ENCODE results near the gene LIFR. TPM values are rescaled to one million over a fixed set of nuclear protein-coding genes. Genes with fewer than 3 reads are reported as not detected.
A peak's percentile ranks its signal among the peaks of the same experiment; 100 is the strongest.

Gene LIFR
- total RNA-seq, 3 donors from 2014 or later = 179 to 225 (median 222) TPM

DNA sequence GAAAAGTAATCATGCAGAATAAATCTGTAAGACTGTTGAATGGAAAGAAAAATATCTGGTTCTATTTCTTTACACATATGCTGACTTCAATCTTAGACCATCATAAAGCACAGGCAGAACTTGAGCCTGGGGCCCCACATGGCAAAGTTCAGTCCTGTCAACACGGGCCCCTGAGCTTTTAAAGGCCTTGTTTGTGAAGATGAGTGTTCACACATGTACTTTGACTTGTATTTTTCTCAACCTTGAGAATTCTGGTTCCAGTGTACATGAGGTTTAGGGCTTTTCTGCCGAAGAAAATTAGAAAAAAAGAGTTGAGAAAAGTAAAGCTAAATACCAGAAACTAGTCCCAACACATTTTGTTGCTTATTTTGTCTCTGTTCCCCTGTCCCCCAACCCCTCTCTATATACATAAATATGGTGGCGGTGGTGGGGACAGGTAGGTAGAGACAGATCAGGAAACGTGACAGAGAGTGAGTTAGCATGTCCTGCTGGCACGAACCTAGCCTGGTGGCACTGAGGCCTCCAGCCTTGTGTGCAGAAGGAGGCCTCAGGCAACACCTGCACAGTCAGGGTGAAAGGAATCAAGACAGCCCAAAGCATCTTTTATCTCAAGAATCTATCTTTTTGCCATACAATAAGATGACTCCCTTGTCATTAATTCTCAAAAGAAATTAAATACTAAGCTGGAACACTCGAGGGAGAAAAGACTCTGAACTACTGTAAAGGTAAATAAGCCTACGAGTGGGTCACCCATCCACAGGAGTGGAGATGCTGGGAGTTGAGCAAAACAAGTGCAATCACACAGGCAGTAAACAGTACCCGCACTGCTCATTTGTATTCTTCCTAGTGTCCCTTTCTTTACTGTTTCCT, 22.9 kb downstream of the LIFR start:
- Histone ChIP-seq H3K4me1 (peaks cover 0 to 6% of the 10 kb centered on the region in 2 donors), H3K27me3 (no peaks in the 10 kb centered on the region), H3K9me3 (peaks cover 0 to 8% of the 10 kb centered on the region in 2 donors), H3K36me3 (no peaks in the 10 kb centered on the region), H3K27ac (no peak overlapping the region), H3K4me3 (no peak overlapping the region)
- DNase-seq (ENCODE audit: low spot score in 2 of 2) = no peak
- intact Hi-C loops (cut with DNase I; ENCODE audit: low total_unique reads) = no loop called here
- TF ChIP-seq POLR2AphosphoS5 (IDR thresholded peaks at IDR 0.05) = no peak
- TF ChIP-seq, protein P1, sequence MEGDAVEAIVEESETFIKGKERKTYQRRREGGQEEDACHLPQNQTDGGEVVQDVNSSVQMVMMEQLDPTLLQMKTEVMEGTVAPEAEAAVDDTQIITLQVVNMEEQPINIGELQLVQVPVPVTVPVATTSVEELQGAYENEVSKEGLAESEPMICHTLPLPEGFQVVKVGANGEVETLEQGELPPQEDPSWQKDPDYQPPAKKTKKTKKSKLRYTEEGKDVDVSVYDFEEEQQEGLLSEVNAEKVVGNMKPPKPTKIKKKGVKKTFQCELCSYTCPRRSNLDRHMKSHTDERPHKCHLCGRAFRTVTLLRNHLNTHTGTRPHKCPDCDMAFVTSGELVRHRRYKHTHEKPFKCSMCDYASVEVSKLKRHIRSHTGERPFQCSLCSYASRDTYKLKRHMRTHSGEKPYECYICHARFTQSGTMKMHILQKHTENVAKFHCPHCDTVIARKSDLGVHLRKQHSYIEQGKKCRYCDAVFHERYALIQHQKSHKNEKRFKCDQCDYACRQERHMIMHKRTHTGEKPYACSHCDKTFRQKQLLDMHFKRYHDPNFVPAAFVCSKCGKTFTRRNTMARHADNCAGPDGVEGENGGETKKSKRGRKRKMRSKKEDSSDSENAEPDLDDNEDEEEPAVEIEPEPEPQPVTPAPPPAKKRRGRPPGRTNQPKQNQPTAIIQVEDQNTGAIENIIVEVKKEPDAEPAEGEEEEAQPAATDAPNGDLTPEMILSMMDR (IDR thresholded peaks at IDR 0.05) = no peak
- no peak for TF ChIP-seq POLR2A (IDR thresholded peaks at IDR 0.05)

DNA sequence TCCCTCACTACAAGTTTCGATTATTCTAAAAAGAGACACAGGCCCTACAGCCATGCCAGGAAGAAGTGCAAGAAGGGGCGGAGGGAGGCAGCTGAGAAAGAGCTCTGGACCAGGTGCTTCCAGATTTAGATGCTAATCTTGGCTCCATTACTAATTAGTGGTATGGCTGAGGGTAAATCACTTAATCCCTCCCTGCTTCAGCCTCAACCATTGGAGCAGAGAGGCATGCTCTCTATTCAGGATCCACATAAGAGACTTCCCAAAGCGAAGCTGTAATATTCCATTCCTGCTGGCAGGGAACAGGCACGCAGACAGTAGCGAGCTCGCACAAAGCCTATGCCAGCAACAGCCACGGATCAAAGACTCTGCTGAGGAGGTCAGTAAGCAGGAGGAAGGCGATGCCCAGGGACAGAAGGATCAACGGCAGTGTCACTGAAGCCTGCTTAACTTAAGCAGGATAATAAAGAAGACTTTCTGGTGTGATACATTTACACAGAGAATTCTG, 24.2 kb downstream of the LIFR start:
- intact Hi-C loops (cut with DNase I; ENCODE audit: low total_unique reads) = no loop called here
- no peak overlapping the region for H3K4me3 ChIP-seq
- peak overlapping the region in 1 of 2 donors; percentile 23 for H3K27ac ChIP-seq
- peaks cover 0 to 8% of the 10 kb centered on the region in 2 donors for H3K9me3 ChIP-seq
- no peaks in the 10 kb centered on the region for H3K36me3 ChIP-seq
- DNase-seq (ENCODE audit: low spot score in 2 of 2) = no peak
- H3K4me1 ChIP-seq = peaks cover 0 to 6% of the 10 kb centered on the region in 2 donors
- TF ChIP-seq POLR2A (IDR thresholded peaks at IDR 0.05) (no peak), POLR2AphosphoS5 (IDR thresholded peaks at IDR 0.05) (no peak)
- TF ChIP-seq, protein P1 (IDR thresholded peaks at IDR 0.05) = no peak
- no peaks in the 10 kb centered on the region for H3K27me3 ChIP-seq

- H3K4me3 ChIP-seq = no peak overlapping the region
- no peak overlapping the region for H3K27ac ChIP-seq
- TF ChIP-seq POLR2AphosphoS5 (IDR thresholded peaks at IDR 0.05) = no peak
- TF ChIP-seq, protein P1 (IDR thresholded peaks at IDR 0.05) = no peak
- H3K4me1 ChIP-seq = peaks cover 0 to 6% of the 10 kb centered on the region in 2 donors
- H3K27me3 ChIP-seq = no peaks in the 10 kb centered on the region
- H3K36me3 ChIP-seq = no peaks in the 10 kb centered on the region
- H3K9me3 ChIP-seq = peaks cover 0 to 8% of the 10 kb centered on the region in 2 donors
- no peak for DNase-seq (ENCODE audit: low spot score in 2 of 2)
- intact Hi-C loops (cut with DNase I; ENCODE audit: low total_unique reads) = no loop called here
These were observed 24.9 kb downstream of the LIFR start for GRCh38 chr5:38531518-38531917.

GRCh38 chr5:38529955-38530646, 26.3 kb downstream of the LIFR start:
- intact Hi-C loops (cut with DNase I; ENCODE audit: low total_unique reads) = no loop called here
- peaks cover 0 to 8% of the 10 kb centered on the region in 2 donors for H3K9me3 ChIP-seq
- no peak overlapping the region for H3K4me3 ChIP-seq
- H3K4me1 ChIP-seq = no peaks in the 10 kb centered on the region
- DNase-seq (ENCODE audit: low spot score in 2 of 2) = no peak
- no peaks in the 10 kb centered on the region for H3K36me3 ChIP-seq
- H3K27me3 ChIP-seq = no peaks in the 10 kb centered on the region
- TF ChIP-seq, protein P1 (IDR thresholded peaks at IDR 0.05) = no peak
- TF ChIP-seq POLR2AphosphoS5 (IDR thresholded peaks at IDR 0.05) (no peak), POLR2A (IDR thresholded peaks at IDR 0.05) (no peak)
- H3K27ac ChIP-seq = no peak overlapping the region
